NCI-H2029 treated with DMSO at 0.1 percent for 48 hours (cell line): ENCODE results near the gene GSN.

Source experiments
- DNase-seq: peaks from one replicate; lab custom pipeline; 2025; lab: John Stamatoyannopoulos, UW

GSN gene

DNA sequence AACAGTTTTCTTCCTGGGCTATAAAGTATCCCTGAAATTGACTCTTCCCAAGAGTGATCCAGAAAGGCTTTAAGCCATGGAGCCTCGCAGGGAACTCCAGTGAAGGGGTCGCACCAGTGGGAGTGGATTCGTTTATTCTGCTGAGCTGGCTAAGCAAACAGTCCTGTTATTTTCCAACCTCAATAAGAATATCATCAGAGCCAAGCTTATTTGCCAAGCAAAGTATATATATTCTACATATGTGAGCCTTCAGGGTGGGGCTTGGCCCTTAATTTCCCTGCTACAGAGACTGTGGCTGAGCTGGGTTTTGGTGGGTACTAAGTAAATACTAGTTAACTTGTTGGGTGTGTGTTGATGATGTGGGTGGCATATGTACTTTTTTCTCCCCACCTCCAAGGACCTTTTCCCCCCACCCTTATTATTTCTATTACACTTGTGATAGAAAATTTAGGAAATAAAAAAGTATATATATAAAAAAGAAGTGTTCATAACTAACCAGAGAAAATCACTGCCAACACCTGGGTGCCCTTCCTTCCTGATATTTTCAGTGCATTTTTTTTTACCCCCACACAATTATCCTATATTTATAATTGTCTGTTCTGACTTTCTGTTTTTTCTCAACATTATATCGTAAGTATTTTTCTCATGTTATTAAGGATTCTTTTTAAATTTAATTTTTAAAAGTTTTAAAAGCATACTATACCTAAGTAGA is 5.3 kb downstream of the GSN start:
- no peak for DNase-seq

DNA sequence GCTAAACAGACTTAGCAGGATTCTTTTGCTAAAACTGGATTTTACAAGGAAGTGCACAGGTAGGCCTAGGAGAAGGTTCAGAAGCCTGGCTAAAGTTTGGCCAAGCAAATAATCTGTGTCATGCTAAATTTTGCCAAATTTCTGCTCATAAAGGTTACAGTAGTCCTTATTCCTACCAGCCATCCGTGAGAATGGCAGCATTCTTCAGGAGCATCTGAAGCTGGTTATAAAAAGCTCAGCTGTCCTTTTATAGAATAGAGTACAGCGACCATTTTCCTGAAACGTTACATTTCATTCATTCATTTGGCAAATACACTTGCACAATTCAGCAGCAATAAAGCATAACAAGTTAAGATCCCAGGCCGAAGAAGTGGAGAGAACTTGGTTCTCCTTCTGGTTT is 6.9 kb downstream of the GSN start:
- no peak for DNase-seq

DNA sequence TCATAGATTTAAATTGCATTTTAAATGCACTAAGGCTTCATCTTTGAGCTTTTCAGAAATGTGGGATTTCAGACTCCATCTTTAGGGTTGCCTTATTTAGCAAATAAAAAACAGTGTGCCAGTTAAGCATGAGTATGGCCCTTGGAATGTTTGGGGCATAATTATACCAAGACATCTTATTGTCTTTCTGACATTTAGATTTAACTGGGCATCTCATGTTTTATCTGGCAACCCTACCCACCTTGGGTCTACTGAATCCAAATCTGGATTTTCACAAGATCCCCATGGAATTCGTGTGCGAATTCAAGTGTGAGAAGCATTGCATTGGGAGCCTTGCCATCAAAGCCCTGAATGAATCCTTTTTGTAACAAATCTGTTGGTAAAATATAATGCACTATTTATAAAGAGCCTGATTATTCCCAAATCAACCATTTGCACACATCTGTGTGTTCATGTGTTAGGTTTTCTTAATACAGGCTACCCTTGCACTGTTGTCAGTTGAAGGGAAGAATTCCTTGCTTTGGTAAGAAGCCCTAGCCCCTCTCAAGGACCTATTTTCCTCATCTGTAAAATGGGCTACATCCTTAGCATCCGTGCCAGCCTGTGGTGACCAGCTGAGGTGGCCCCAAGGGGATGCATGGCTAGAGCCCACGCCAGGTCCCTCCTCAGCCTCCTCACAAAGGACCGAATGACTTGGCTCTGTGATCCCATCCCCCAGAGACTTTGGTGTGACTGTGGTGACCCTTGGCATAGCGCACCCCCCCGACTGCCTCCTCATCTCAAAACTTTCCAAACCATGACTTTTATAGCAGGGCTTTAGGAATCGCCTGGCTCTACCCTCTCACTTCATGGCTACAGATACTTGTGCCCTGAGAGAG is 8.1 kb downstream of the GSN start:
- DNase-seq: no peak

DNA sequence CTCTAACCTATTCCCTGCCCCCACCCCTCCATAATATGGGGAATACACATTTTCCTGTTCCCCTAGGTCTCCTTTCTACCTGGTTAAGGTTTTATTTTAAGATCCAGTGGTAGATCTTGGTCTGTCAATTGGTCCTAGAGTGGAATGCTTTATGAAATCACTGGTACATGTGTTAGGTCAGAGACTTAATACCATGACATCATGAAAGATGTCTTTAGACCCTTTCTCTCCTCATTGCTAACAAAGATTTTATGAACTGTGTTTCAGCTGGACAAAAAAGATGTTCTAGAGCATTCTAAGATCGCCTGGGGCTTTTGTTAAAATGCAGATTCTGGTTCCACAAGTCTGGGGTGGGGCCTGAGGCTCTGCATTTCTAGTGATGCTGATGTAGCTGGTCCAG is 9.1 kb downstream of the GSN start:
- DNase-seq: no peak

DNA sequence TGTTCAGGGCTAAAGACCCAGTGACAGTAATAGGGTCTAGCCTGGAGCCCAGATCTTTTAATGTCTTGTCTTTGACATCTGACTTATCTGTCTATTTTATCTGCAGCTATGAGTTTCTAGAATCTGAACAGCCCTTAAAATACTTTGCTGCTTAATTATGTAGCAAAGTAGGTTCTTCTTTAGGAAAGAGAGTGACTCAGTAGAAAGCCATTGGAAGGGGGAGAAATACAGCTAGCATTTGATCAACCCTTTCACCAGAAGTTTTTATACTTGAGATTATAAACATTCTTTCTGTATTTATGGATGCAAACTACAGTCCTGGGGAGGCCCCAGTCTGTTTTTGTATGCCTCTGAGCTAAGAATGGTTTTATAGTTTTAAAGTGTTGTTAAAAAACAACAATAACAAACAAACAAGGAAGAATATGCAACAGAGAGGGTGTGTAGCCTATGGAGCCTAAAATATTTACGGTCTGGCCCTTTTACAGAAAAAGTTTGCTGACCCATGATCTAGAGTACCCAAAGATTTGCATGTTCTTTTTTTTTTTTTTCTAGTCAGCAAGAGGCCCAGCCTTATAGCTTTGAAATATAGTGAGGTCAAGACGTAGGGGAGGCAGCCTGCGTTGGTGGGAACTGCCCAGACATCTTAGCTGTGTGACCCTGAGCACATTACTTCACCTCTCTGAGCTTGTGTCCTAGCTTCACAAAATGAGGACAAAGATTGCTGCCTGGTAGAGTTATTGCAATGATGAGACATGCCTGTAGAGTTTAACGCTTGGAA is 9.7 kb downstream of the GSN start:
- no peak for DNase-seq

DNA sequence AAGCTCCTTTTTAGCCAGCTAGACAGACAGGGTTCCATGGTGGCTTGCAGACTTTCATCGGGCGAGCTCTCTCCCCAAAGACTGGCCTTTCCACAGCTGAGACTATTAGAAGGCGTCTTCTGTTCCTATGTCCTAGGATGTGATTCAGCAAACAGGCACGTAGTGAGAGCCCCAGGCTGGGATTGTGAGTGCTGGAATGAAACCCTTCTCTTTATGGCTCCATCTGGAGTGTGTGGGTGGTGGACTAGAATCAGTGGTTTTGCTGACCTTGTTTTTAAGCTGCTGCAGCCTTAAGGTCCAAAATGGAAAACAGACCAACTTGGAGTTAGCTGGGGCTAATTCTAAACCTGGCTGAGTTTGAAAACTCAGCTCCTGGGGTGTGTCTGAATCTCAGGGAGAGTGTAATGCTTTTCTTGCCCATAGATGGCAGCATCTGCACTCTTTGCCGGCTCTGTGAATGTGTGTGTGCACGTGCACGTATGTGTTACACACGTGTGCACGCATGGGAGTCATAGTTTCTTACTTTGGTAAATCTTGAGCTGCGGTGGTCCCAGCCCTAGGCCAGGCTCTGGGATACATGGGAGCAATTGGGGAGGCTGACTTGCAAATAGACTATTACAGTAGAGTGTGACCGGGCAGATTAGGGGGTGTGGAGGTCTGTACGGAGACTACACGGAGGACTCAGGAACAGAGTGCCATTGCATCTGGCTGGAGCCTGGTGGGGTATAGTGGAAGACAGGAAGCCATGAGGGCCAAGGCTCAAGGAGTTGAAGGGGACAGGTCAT is 10.7 kb downstream of the GSN start:
- DNase-seq: peak; percentile 22

DNA sequence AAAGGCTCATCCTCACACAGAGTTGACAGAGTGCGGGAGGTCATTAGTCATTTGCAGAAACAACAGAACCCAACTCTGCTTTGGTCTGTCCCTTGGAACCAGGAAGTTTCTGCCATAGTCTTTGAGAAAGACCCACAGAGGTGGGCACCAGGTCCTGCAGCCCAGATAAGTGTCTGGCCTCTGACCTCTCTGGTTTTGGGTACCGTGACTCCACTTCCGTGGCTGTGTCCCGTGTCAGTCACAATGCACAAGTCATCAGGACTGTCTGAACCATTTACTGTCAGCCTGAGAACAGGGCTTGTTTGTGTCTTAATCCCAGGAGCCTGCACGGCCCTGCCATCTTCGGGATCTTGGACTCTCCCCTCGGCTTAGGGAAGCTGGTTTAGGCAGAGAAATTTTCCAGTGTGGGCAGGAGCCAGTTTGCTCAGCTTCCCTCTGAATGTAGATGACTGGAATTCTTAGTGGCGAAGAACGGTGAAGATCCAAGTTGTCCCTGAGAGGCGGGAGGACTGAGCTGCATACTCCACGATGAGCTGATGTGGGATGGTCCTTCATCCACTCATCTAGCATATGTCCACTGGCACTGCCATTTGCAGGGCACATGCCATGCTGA is 11.9 kb downstream of the GSN start:
- no peak for DNase-seq

DNA sequence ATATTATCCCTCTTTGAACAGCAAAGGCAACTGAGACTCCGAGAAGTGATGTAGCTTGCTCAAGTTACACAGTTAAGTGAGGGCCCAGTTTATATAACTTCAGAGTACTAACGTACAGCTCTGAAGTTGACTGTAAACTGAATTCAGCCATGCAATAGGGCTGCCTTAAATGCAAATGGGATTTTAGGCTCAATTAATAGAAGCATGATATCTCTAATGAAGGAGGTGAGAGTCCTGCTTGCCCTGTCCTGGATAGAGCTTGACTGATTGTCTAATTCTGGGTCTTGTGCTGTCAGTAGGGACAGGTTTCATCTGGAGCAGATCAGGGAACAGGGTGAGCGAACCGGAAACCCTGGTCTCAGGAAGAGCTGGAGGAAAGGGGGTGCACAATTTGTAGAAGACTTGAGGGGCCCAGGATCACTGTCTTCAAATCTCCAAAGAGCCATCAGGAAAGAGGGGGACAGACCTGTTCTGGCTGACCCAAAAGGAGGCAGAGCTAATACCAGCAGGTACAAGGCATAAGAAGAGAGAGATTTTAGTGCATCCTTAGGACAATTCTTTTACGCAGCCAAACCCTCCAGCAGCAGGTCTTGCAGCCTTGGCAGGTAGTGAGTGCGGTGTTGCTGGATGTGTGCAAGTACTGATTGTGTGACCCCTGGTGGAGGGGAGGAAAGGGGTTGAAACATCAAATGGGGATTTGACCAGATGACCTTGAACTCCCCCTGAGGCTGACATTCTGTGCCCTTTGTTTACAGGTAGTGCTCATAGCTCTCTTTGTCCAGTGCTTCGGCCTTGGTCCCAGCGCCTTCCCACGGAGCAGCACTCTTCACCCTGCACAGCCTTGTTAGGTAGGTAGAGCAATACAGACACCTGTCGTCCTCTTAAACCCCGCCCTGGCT is 13.0 kb downstream of the GSN start:
- DNase-seq: no peak

DNA sequence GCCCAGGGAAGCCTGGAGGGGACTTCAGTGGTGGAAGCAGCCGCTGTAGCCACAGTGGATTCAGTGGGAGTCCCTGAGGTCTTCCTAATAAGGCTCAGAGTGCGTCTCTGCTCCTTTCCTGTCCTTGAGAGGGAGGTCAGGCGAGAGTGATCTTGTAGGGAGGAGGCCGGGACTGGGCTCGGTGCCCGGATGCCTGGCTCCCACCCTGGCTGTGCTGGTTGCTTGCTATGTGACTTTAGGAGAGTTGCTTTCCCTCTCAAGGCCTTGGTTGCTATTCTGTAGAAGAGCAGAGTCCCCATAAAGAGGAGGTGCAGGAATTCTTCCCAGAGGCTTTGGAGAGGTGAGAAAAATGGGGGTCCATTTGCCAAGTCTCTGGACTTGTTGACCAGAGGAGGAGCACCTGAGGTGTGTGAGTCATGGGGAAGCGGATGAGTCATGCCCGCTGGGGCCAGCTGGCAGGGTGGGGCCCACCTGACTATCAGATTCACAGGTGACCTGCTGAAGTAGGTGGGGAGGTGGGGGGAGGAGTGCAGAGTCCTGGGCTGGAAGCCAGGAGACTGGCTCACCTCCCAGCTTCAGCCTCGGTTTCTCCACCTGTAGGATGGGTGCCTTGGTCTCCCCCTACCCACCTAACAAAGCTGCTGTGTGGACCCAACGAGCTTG is 13.8 kb downstream of the GSN start:
- DNase-seq: peak; percentile 90

DNA sequence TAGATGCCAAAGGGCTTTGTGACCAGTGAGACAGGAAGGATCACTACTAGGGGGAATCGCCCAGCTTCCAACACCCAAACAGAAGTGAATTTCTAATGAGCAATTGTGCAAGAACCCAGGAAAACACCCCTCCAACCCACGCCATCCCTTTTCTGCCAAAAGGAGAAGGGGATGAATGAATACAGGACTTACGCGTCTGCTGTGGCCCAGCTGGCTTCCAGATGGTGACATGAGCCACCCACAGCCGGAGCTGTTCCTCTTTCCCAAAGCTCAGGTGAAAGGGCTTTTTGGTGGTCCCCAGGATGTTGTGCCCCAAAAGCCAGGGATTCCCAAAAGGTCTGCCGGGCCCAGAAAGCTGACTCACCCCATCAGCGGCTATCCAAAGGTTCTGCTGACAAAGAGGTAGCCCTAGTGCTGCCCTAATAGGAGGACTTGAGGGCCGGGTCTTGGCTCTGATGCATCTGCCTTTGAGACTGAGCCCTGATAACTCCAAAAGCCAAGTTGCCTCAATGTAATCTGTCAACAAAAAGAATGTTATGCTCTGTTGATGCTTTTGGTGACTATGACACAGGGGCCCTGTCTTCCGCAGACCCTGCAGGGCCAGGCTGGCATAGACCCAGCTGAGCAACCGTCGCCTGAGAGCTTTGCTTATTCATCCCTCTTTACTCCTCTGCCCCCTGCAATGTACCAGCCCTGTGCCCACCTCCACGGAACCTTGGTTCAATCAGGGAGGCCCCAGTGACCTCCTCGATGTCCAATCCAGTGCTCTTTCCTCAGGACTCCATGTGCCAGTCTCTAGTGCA is 14.5 kb downstream of the GSN start:
- no peak for DNase-seq

DNA sequence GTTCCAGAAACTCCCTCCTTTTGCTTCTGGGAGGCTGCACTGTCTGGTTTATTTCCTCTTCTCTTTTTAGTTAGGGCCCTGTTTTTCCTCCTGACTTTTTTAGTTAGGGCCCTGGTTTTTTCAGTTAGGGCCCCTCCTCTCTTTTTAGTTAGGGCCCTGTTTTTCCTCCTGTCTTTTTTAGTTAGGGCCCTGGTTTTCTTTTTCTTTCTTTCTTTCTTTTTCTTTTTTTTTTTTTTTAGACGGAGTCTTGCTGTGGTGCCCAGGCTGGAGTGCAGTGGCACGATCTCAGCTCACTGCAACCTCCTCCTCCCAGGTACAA is 15.1 kb downstream of the GSN start:
- DNase-seq: no peak

DNA sequence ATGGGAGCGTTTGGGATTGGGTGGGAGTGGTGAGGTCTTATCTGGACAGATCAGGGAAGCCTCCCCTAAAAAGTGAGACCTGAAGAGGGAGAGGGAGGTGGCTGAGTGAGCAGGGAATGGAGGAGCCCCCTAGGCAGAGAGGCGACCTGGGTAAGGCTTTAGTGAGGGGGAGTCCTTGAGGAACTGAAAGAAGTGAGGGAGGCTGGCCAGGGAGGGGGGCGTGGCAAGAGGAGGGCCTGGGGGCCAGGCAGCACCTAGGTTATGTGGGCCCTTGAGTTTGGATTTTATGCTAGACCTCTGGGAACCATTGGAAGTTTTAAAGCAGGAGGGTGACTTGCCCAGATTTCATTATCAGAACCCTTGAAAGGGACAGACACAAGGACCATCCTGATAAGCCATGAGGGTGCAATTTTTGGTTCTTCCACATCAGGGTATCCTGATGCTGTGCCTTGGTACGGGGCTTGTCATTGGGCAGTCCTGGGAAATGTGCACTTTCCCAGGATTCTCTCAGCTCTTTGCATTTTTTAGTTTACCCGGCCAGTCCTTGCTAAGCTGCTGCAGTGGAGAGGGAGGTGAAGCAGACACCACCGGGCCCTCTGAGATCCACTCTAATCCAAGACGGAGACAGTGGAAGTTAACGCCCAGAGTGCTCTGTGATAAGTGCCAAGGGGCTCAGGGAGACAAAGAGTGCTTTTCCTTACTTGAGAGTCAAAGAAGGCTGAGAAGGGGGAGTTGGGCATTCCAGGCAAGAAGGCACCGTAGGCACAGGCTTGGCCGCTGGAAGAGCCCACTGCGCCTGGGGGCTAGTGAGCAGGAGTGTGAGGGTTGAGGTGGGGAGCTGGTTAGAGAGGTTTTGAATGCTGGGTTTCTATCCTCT is 16.1 kb downstream of the GSN start:
- no peak for DNase-seq

DNA sequence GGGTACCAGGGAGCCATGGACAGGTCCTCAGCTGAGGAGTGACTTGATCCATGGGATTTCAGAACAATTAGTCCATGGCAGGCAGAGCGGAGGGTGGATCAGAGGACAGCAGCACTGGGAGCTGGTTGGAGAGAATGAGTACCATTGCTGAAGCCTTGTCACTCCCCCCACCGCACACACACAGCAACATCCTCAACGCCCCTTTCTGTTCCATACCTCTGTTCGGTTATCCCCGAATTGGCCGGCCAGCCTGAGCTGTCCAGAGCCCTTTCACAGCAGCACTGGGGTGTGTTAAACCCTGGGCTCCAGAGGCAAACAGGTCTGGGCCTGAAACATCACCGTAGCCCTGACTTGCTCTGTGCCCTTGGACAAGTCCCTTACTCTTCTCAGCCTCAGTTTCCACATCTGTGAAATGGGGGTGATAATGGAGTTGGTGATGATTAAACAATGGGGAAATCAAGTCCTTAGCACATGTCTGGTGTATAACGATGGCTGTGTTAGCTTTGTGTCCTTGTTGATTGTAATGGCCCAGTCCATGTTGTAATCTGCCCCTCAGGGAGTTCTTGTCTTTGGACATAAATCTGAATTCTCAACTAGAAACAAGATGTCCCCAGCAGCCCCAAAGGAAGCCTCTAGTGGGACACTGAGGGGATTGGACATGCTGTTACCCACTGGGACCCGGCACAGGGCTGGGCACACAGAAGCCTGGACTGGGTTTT is 16.9 kb downstream of the GSN start:
- DNase-seq: no peak

DNA sequence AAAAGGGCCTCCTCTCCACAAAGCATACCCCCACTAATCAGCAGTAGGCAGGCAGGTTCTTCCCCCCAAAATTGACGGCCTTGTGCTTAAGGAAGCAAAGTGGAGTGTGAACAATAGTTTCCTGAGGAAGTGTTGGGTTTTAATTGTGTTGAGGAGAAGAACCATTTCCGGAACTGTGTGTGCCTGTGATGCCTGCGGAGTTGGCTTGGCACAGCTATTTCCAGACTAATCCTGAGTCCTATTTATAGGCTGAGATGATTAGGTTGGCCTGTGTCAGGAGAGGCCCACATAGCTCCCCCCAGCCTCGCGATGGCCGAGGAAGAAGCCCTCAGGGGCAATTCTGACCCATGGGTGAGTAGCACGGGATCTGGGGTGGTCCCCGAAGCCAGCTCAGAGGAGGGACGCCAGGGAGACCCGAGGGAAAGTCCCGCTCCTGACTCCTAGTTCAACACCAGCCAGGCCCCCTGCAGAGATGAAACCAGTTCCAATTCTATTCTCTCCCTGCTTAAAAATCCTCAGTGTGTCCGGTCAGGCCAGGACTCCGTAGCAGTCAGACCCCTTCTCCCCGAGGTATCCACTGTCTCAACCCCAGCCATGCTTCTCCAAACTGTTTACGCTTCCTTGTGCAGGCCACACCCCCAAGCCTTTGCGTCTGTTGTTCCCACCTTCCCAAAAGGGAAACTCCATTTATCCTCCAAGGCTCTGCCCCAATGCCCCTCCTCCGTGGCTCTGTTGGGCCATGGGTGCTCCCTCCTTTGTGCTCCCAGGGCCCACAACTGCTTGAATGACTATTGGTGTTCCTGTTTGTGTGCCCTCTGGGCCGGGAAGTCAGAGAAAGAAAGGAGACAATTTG is 18.1 kb downstream of the GSN start:
- DNase-seq: peak; percentile 58

DNA sequence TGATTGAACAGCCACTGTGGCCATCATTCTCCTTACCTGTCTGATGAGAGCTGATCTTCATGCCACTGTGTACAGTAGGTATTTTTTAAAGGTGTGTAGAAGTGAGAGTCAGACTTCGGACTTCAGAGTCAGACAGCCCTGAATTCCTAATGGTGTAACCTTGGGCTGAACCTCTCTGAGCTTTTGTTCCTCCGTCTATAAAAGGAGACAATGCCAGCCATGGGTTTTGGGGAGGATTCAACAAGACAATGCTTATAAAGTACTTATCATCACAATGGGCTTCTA is 18.7 kb downstream of the GSN start:
- peak; percentile 63 for DNase-seq

DNA sequence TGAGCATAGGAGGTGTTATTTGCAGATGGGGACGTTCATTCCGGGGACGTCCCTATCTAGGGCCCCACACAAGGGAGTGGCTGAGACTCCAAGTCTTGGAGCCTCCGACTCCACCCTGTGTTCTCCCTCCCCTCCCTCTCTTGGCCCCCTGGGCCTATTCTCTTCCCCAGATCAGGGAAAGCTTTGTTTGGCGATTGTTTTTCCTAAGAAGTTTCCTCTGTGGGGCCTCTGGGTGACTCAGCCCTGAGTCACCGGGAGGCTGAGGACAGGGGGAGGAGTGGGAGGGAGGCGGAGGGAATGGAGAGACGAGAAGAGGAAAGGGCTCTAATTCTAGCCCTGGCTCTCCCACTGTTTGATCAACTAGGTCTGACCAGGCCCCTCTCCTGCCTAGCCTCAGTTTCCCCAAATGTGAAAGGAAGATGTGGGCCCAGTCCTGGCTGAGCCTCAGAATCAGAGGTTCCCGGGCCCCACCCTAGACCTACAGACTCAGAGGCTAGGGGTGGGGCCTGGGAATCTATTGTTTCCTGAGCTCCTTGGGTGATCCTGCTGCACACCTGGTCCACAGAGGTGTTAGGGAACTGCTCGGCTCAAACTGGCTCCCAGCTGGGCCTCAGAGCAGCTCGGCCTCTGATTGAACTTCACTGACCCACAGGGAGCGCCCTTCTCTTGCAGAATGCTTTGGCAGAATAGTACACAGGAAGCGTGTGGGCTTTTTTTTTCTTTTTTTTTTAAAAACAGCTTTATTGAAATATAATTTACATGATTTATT is 19.2 kb downstream of the GSN start:
- DNase-seq: peak; percentile 63
